ENCODE results near the gene SPATA6. TPM values are rescaled to one million over a fixed set of nuclear protein-coding genes. Genes with fewer than 3 reads are reported as not detected.

Gene SPATA6
- total RNA-seq, 2 donors from 2014 or later: 42.8 to 51.5 TPM

GRCh38 chr1:48495911-48496310, 23.9 kb upstream of the SPATA6 start:
- peaks cover 16% of the 10 kb centered on the region for H3K4me1 ChIP-seq (ENCODE audit: control insufficient read depth, insufficient read depth, low read length)
- TF ChIP-seq CTCF (conservative IDR thresholded peaks at IDR 0.05): no peak
- no peaks in the 10 kb centered on the region for H3K36me3 ChIP-seq (ENCODE audit: control insufficient read depth, insufficient read depth, low read length)
- Mint-ChIP-seq H3K27ac (peak overlapping the region; percentile 71), H3K27me3 (ENCODE audit: insufficient read depth) (peaks cover 4% of the 10 kb centered on the region), H3K9me3 (no peaks in the 10 kb centered on the region), H3K4me3 (no peak overlapping the region), H3K4me1 (peaks cover 49% of the 10 kb centered on the region), H3K36me3 (ENCODE audit: low read depth) (no peaks in the 10 kb centered on the region)
- DNase-seq: no peak
- no peak overlapping the region for H3K27ac ChIP-seq (ENCODE audit: low read depth, low read length)
- H3K4me3 ChIP-seq (ENCODE audit: low read length): no peak overlapping the region
- H3K9ac ChIP-seq (ENCODE audit: extremely low read depth, low read length, poor library complexity, severe bottlenecking): no peak overlapping the region
- peaks cover 4% of the 10 kb centered on the region for H3K27me3 ChIP-seq (ENCODE audit: control insufficient read depth, insufficient read depth, low read length, poor library complexity, severe bottlenecking)
- H3K9me3 ChIP-seq (ENCODE audit: control insufficient read depth, low read length): no peaks in the 10 kb centered on the region
- 93 to 97% methylated on average over 1 to 3 of the region's 3 CpGs for WGBS, 2 experiments (ENCODE audit: insufficient coverage in 1 of 2, insufficient read length in 1 of 2)

- Histone ChIP-seq H3K9ac (ENCODE audit: extremely low read depth, low read length, poor library complexity, severe bottlenecking) (no peak overlapping the region), H3K4me3 (ENCODE audit: low read length) (no peak overlapping the region), H3K4me1 (ENCODE audit: control insufficient read depth, insufficient read depth, low read length) (peaks cover 15% of the 10 kb centered on the region), H3K36me3 (ENCODE audit: control insufficient read depth, insufficient read depth, low read length) (no peaks in the 10 kb centered on the region), H3K27me3 (ENCODE audit: control insufficient read depth, insufficient read depth, low read length, poor library complexity, severe bottlenecking) (peaks cover 4% of the 10 kb centered on the region), H3K27ac (ENCODE audit: low read depth, low read length) (no peak overlapping the region), H3K9me3 (ENCODE audit: control insufficient read depth, low read length) (no peaks in the 10 kb centered on the region)
- Mint-ChIP-seq H3K4me1 (peaks cover 41% of the 10 kb centered on the region), H3K36me3 (ENCODE audit: low read depth) (no peaks in the 10 kb centered on the region), H3K9me3 (no peaks in the 10 kb centered on the region), H3K4me3 (no peak overlapping the region), H3K27ac (no peak overlapping the region), H3K27me3 (ENCODE audit: insufficient read depth) (peaks cover 6% of the 10 kb centered on the region)
- DNase-seq: no peak
- WGBS, 2 experiments (ENCODE audit: insufficient coverage in 1 of 2, insufficient read length in 1 of 2): 89 to 98% methylated on average over 1 of the region's 1 CpG
- no peak for TF ChIP-seq CTCF (conservative IDR thresholded peaks at IDR 0.05)
Observed at GRCh38 chr1:48495166-48495565, 23.2 kb upstream of the SPATA6 start.

- WGBS, 2 experiments (ENCODE audit: insufficient coverage in 1 of 2, insufficient read length in 1 of 2): 76 to 93% methylated on average over 5 of the region's 5 CpGs
- Mint-ChIP-seq H3K4me3 (no peak overlapping the region), H3K27me3 (ENCODE audit: insufficient read depth) (peaks cover 6% of the 10 kb centered on the region), H3K4me1 (peaks cover 32% of the 10 kb centered on the region), H3K36me3 (ENCODE audit: low read depth) (no peaks in the 10 kb centered on the region), H3K9me3 (no peaks in the 10 kb centered on the region), H3K27ac (no peak overlapping the region)
- Histone ChIP-seq H3K4me1 (ENCODE audit: control insufficient read depth, insufficient read depth, low read length) (peaks cover 6% of the 10 kb centered on the region), H3K9ac (ENCODE audit: extremely low read depth, low read length, poor library complexity, severe bottlenecking) (no peak overlapping the region), H3K27me3 (ENCODE audit: control insufficient read depth, insufficient read depth, low read length, poor library complexity, severe bottlenecking) (peaks cover 4% of the 10 kb centered on the region), H3K4me3 (ENCODE audit: low read length) (no peak overlapping the region), H3K36me3 (ENCODE audit: control insufficient read depth, insufficient read depth, low read length) (no peaks in the 10 kb centered on the region), H3K9me3 (ENCODE audit: control insufficient read depth, low read length) (no peaks in the 10 kb centered on the region), H3K27ac (ENCODE audit: low read depth, low read length) (peak overlapping the region; percentile 66)
- no peak for TF ChIP-seq CTCF (conservative IDR thresholded peaks at IDR 0.05)
- peak; percentile 48 for DNase-seq
Observed at GRCh38 chr1:48493970-48494769, 22.2 kb upstream of the SPATA6 start.

All from endodermal cell (in vitro differentiated cells).